ENCODE results near the gene PLEKHM3. TPM values are rescaled to one million over a fixed set of nuclear protein-coding genes. Genes with fewer than 3 reads are reported as not detected.
A peak's percentile ranks its signal among the peaks of the same experiment; 100 is the strongest.

The PLEKHM3 gene
- total and polyA plus RNA-seq, 2 of the 13 experiments (the other 11 are each of a cell fraction or from before 2014, with no cell fraction given) = 4.5 to 4.7 TPM

DNA sequence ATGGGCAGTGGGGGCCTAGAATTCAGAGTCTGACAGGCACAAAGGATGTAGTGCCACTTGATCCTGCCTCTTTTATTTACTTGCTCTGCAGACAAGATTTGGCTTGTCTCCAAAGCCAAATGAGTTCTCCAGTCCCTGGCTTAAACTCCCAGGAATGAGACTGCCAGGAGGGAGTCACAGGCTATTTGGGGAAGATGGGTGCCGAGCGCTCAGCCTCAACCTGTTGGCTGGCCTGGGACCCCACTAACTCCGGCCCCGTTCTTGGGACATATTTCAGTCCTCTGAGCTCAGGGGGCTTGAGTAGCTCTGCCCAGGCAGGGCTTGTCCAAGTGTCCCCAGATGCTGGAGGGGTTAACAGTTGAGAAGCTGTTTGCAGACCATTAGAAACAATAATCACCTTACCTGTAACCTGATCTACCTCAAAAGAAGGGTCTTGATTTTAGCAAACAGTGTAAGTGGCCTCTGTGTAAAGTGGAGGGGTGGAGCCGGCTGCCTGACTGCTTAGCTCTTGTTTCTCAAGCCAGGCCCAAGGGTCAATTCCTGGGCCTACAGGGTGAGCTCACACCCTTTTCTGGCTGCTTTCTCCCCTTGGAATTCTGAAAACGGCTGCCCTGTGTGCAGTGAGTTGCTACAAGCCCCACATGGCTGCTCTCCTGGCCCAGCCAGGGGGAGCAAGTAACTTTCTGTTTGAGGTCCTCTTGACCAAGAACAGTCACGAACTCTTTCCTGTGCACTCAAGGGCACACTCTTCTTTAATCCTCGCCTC, 228.6 kb downstream of the PLEKHM3 start (continued):
- no peak for TF ChIP-seq MAZ (IDR thresholded peaks at IDR 0.05; ENCODE audit: borderline replicate concordance, low read depth, low read length)
- TF ChIP-seq MAZ (CRISPR knock-in tag; IDR thresholded peaks at IDR 0.05; ENCODE audit: low read depth) = no peak
- TF ChIP-seq, protein P1, sequence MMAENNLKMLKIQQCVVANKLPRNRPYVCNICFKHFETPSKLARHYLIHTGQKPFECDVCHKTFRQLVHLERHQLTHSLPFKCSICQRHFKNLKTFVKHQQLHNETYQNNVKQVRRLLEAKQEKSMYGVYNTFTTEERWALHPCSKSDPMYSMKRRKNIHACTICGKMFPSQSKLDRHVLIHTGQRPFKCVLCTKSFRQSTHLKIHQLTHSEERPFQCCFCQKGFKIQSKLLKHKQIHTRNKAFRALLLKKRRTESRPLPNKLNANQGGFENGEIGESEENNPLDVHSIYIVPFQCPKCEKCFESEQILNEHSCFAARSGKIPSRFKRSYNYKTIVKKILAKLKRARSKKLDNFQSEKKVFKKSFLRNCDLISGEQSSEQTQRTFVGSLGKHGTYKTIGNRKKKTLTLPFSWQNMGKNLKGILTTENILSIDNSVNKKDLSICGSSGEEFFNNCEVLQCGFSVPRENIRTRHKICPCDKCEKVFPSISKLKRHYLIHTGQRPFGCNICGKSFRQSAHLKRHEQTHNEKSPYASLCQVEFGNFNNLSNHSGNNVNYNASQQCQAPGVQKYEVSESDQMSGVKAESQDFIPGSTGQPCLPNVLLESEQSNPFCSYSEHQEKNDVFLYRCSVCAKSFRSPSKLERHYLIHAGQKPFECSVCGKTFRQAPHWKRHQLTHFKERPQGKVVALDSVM (CRISPR knock-in tag; IDR thresholded peaks at IDR 0.05) = peak; percentile 46; the same call in 1 of the 2 replicates
- TF ChIP-seq KDM1A (CRISPR knock-in tag; IDR thresholded peaks at IDR 0.05) = peak; percentile 38; the same call in 1 of the 2 replicates
- TF ChIP-seq ASH2L (IDR thresholded peaks at IDR 0.05; ENCODE audit: insufficient read length, low read depth, low read length) = peak; percentile 22
- TF ChIP-seq SOX13 (IDR thresholded peaks at IDR 0.05) = 0 out of 2 replicates have a peak, but pooled peaks have one; percentile 44
- peak in 1 of 2 experiments; percentile 80; a peak in 2 of 4 replicates for TF ChIP-seq SOX13 (CRISPR knock-in tag; conservative IDR thresholded peaks at IDR 0.05 in 1 of 2, IDR thresholded peaks at IDR 0.05 in 1 of 2)
- no peak for TF ChIP-seq LCORL (IDR thresholded peaks at IDR 0.05)
- peak; percentile 82 for TF ChIP-seq LCORL (CRISPR knock-in tag; IDR thresholded peaks at IDR 0.05)
- peak; percentile 61 for TF ChIP-seq ZNF18 (CRISPR knock-in tag; IDR thresholded peaks at IDR 0.05; ENCODE audit: insufficient replicate concordance)
- TF ChIP-seq SOX6 (IDR thresholded peaks at IDR 0.05) = no peak
- TF ChIP-seq SOX6 (CRISPR knock-in tag; IDR thresholded peaks at IDR 0.05) = peak; percentile 75; the same call in 1 of the 2 replicates
- peak; percentile 52 for TF ChIP-seq ELF1 (CRISPR knock-in tag; IDR thresholded peaks at IDR 0.05)
- no peak; the same call in 1 of the 2 replicates for TF ChIP-seq KDM5B (CRISPR knock-in tag; IDR thresholded peaks at IDR 0.05; ENCODE audit: borderline replicate concordance)
- no peak; the same call in 1 of the 2 replicates for TF ChIP-seq GATAD1 (CRISPR knock-in tag; IDR thresholded peaks at IDR 0.05)
- TF ChIP-seq ZNF432 (CRISPR knock-in tag; IDR thresholded peaks at IDR 0.05; ENCODE audit: borderline replicate concordance) = no peak
- no peak for TF ChIP-seq ZFAT (CRISPR knock-in tag; conservative IDR thresholded peaks at IDR 0.05)
- TF ChIP-seq ZNF788 (CRISPR knock-in tag; IDR thresholded peaks at IDR 0.05; ENCODE audit: borderline replicate concordance) = peak; percentile 51; the same call in 1 of the 2 replicates
- no peak for TF ChIP-seq NONO (IDR thresholded peaks at IDR 0.05)
- no peak for TF ChIP-seq NONO (CRISPR knock-in tag; conservative IDR thresholded peaks at IDR 0.05)
- TF ChIP-seq U2AF1 (optimal IDR thresholded peaks at IDR 0.05; ENCODE audit: low read depth, low read length) = no peak
- TF ChIP-seq ZNF101 (CRISPR knock-in tag; IDR thresholded peaks at IDR 0.05; ENCODE audit: borderline replicate concordance, low read depth) = 0 out of 2 replicates have a peak, but pooled peaks have one; percentile 40
- no peak for TF ChIP-seq FLYWCH1 (CRISPR knock-in tag; IDR thresholded peaks at IDR 0.05)
- TF ChIP-seq, protein P2, sequence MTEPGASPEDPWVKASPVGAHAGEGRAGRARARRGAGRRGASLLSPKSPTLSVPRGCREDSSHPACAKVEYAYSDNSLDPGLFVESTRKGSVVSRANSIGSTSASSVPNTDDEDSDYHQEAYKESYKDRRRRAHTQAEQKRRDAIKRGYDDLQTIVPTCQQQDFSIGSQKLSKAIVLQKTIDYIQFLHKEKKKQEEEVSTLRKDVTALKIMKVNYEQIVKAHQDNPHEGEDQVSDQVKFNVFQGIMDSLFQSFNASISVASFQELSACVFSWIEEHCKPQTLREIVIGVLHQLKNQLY (CRISPR knock-in tag; IDR thresholded peaks at IDR 0.05) = 0 out of 2 replicates have a peak, but pooled peaks have one; percentile 54
- 0 out of 2 replicates have a peak, but pooled peaks have one; percentile 42 for TF ChIP-seq ZNF512 (CRISPR knock-in tag; IDR thresholded peaks at IDR 0.05)

Data from HepG2 (cell line).